Right lobe of liver (tissue), 4 donors: ENCODE data around the gene PDE1C.

Source experiments
- CTCF ChIP-seq, 4 donors: fragments of 200-600 bp in 3 of 4; fragments of 450-650 bp in 1 of 4; IDR thresholded peaks; one replicate each; pipeline versions ENCODE4 v1.5.1 to v1.8.0; 2016 to 2022; ENCODE audit warnings: antibody characterized with exemption in 4 of 4, mild to moderate bottlenecking in 2 of 4
- POLR2A ChIP-seq: fragments of 450-650 bp; IDR thresholded peaks from one replicate; pipeline ENCODE4 v1.6.1; 2017; ENCODE audit warnings: antibody characterized with exemption, mild to moderate bottlenecking
- donor health status: DM: no; HTN: no; CAD: no.
- donor health status: DM: no; HTN: no; CAD: no.
- donor health status: DM: no; HTN: yes; CAD: no.

DNA sequence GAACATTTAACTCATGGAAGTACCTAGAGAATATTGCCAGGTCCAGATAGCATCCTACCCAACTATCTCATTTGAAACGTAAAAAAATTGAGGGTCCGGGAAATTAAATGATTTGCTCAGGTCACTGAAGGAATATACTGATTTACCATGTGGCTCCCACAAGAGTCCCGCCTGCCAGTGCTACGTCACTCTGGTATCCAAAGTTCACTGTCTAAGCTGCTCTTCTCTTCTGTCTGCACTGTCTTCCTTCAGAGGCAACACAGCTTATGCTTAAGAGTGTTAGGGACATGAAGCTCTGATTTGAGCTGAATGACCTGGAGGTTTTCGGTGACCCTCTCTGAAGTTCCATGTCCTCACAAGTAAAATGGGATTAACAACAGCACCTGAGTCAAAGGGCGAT lies 114.6 kb downstream of the PDE1C start:
- TF ChIP-seq CTCF (IDR thresholded peaks at IDR 0.05) = no peak
- TF ChIP-seq POLR2A = no peak
